ENCODE measurements around the gene SLC25A42. TPM values are rescaled to one million over a fixed set of nuclear protein-coding genes. Genes with fewer than 3 reads are reported as not detected.
"Not testable (repeated sequence)": the region's sequence is repeated elsewhere in the genome, so short reads cannot be mapped to it uniquely, and the experiment has no call there.

The SLC25A42 gene
- total RNA-seq, 1 donor from 2014 or later: 12.7 TPM

DNA sequence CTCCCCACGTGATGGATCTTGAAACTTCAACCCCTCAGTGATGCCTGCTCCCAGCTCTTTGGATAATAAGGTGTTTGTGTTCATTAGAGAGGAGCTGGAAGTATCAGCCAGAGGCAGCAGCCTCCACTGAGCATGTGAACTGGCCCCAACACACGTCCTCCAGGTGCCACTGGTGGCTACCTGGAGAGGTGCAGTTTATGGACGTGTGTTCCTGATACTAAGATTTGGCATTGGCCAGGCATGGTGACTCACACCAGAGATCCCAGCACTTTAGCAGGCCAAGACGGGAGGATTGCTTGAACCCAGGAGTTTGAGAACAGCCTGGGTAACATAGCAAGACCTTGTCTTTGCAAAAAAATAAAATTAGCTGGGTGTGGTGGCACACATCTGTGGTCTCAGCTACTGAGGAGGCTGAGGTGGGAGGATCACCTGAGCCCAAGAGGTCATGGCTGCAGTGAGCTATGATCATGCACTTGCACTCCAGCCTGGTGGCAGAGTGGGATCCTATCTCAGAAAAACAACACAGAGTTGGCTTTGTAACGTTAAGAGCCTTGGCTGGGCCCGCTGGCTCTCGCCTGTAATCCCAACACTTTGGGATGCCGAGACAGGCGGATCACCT lies 34.4 kb downstream of the SLC25A42 start:
- no peaks in the 10 kb centered on the region for H3K9me3 ChIP-seq
- no peak overlapping the region for H3K4me3 ChIP-seq
- no peaks in the 10 kb centered on the region for H3K27me3 ChIP-seq
- H3K36me3 ChIP-seq: no peaks in the 10 kb centered on the region
- no peak for DNase-seq
- H3K4me1 ChIP-seq: no peaks in the 10 kb centered on the region
- peak; percentile 22 for ATAC-seq
- TF ChIP-seq, protein P1, sequence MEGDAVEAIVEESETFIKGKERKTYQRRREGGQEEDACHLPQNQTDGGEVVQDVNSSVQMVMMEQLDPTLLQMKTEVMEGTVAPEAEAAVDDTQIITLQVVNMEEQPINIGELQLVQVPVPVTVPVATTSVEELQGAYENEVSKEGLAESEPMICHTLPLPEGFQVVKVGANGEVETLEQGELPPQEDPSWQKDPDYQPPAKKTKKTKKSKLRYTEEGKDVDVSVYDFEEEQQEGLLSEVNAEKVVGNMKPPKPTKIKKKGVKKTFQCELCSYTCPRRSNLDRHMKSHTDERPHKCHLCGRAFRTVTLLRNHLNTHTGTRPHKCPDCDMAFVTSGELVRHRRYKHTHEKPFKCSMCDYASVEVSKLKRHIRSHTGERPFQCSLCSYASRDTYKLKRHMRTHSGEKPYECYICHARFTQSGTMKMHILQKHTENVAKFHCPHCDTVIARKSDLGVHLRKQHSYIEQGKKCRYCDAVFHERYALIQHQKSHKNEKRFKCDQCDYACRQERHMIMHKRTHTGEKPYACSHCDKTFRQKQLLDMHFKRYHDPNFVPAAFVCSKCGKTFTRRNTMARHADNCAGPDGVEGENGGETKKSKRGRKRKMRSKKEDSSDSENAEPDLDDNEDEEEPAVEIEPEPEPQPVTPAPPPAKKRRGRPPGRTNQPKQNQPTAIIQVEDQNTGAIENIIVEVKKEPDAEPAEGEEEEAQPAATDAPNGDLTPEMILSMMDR (IDR thresholded peaks at IDR 0.05): no peak
- no peak overlapping the region for H3K27ac ChIP-seq
- intact Hi-C loops (cut with DNase I): no loop called here

DNA sequence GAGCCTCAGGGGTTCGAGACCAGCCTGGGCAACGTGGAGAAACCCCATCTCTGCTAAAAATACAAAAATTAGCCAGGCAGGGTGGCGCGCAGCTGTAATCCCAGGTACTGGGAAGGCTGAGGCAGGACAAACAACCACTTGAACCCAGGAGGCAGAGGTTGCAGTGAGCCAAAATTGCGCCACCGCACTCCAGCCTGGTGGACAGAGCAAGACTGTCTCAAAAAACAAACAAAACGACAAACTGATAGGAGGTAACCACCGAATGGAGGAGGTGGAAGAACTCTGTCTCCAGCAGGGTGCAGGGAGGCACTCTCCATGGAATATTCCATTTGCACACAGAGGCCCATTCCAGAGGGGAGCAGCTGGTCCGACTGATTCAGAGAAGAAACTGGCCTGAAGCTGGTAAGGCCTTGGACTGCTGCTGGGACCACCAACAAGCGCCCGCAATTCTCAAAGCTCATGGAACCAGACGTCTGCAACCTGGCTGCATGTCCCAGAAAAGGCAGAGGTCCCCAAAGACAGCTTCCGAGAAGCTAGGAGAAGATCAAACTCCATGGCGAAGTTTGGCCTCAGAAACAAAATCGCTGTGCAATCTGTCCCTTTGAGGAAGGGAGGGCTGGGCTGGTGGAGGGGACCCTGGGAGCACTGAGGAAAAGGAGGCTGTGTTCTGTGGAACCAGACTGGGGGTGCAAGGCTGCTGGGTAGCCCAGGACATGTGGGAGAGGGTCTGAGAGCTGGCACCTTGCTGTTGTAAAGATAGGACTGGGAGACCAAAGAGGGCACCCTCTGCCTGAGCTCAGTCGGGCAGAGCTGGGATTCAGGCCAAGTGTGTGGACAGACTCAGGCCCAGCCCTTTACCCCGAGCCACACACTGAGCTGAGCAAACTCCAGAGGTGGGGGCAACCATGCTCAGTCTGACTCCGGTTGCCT lies 35.2 kb downstream of the SLC25A42 start:
- no peak overlapping the region for H3K27ac ChIP-seq
- no peaks in the 10 kb centered on the region for H3K27me3 ChIP-seq
- no peak overlapping the region for H3K4me3 ChIP-seq
- H3K9me3 ChIP-seq: no peaks in the 10 kb centered on the region
- ATAC-seq (peak; percentile 58), DNase-seq (peak; percentile 71)
- no peaks in the 10 kb centered on the region for H3K36me3 ChIP-seq
- TF ChIP-seq, protein P1 (IDR thresholded peaks at IDR 0.05): no peak
- H3K4me1 ChIP-seq: no peaks in the 10 kb centered on the region
- intact Hi-C loops (cut with DNase I): no loop called here

DNA sequence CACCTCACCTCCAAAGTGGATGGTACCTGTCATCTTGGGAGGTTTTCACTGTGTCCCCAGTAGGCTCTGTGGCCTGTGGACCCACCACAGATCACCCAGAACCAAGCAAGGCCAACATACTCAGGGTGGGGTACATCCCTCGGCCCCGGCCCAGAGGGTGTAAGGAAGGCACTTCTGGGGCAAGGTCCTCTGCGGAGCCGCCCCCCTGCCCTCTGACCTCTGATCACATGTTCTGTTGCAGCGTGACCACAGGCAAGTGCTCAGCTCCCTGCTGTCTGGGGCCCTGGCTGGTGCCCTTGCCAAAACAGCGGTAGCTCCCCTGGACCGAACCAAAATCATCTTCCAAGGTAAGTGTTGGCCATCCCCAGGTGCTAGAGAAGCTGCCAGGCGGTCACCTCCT lies 37.7 kb downstream of the SLC25A42 start:
- no peaks in the 10 kb centered on the region for H3K9me3 ChIP-seq
- DNase-seq: no peak
- H3K4me3 ChIP-seq: no peak overlapping the region
- no peak for ATAC-seq
- H3K36me3 ChIP-seq: no peaks in the 10 kb centered on the region
- TF ChIP-seq, protein P1 (IDR thresholded peaks at IDR 0.05): no peak
- H3K4me1 ChIP-seq: no peaks in the 10 kb centered on the region
- intact Hi-C loops (cut with DNase I): no loop called here
- H3K27me3 ChIP-seq: no peaks in the 10 kb centered on the region
- H3K27ac ChIP-seq: no peak overlapping the region

DNA sequence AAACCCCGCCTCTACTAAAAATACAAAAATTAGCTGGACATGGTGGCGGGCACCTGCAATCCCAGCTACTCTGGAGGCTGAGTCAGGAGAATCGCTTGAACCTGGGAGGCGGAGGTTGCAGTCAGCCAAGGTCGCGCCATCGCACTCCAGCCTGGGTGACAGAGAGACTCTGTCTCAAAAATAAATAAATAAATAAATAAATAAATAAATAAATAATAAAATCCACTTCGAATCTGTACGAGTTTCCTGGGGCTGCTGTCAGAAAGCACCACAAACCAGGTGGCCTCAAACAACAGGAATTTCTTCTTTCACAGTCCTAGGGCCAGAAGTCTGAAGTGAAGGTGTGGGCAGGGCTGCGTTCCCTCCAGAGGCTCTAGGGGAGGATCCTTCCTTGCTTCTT lies 38.8 kb downstream of the SLC25A42 start:
- intact Hi-C loops (cut with DNase I); H3K36me3 ChIP-seq; H3K4me1 ChIP-seq: not testable (repeated sequence)

DNA sequence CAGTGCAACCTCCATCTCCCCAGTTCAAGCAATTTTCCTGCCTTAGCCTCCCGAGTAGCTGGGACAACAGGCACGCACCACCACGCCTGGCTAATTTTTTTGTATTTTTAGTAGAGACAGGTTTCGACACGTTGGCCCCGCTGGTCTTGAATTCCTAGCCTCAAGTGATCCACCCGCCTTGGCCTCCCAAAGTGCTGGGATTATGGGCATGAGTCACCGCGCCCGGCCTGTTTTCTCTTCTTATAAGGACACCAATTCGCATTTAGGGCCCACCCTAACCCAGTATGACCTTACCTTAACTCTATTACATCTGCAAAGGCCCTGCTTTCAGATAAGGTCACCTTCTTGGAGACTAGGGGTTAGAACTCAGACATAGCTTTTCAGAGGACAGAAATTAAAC lies 39.4 kb downstream of the SLC25A42 start:
- ATAC-seq (no peak), DNase-seq (no peak)
- TF ChIP-seq, protein P1 (IDR thresholded peaks at IDR 0.05): no peak
- intact Hi-C loops (cut with DNase I): no loop called here
- Histone ChIP-seq H3K27me3 (no peaks in the 10 kb centered on the region), H3K9me3 (no peaks in the 10 kb centered on the region), H3K4me1 (no peaks in the 10 kb centered on the region), H3K36me3 (no peaks in the 10 kb centered on the region), H3K4me3 (no peak overlapping the region), H3K27ac (no peak overlapping the region)

More for the DNA sequence above, 38.8 kb downstream of the SLC25A42 start:
- DNase-seq, H3K4me3 ChIP-seq, H3K9me3 ChIP-seq, ATAC-seq, H3K27ac ChIP-seq, H3K27me3 ChIP-seq: not testable (repeated sequence)
